GM12878 (cell line): ENCODE data around the gene MCTP2. TPM values are rescaled to one million over a fixed set of nuclear protein-coding genes. Genes with fewer than 3 reads are reported as not detected.
"Not testable (repeated sequence)": the region's sequence is repeated elsewhere in the genome, so short reads cannot be mapped to it uniquely, and the experiment has no call there.

Source experiments
- ATAC-seq: fragments of 200-7000 bp; cut with Tn5 transposase; 3 replicates; pipeline ENCODE4 v1.9.1; 2020; ENCODE audit warnings: mild to moderate bottlenecking, moderate library complexity
- BruUV-seq: library from RNA; stranded (reverse); fragments of 400-500 nt; replicated peaks from 2 replicates; lab custom pipeline; 2021; lab: Mats Ljungman, UMichigan
- CTCF ChIA-PET: fragments of 300-600 bp; sonication (Branson Sonifier 250); formaldehyde crosslinking; extraction: SDS; loops from one replicate; lab custom pipeline; 2021; ENCODE audit warnings: inconsistent platforms; lab: Yijun Ruan, JAX
- POLR2A ChIA-PET: fragments of 350-600 bp; formaldehyde crosslinking; extraction: SDS; loops from one replicate; lab custom pipeline; 2021; ENCODE audit warnings: inconsistent platforms; lab: Charles Lee
- RAD21 ChIA-PET: fragments of 300-600 bp; sonication (Branson Sonifier 250); formaldehyde crosslinking; loops from one replicate; lab custom pipeline; 2023; ENCODE audit warnings: antibody characterized with exemption; ENCODE audit not compliant: unreplicated experiment; lab: Charles Lee
- SMC1A ChIA-PET: fragments of 300-600 bp; sonication (Branson Sonifier 250); formaldehyde crosslinking; loops from one replicate; lab custom pipeline; 2023; ENCODE audit not compliant: unreplicated experiment, uncharacterized antibody; lab: Charles Lee
- DNase-seq: peaks from one replicate; pipeline ENCODE4 v3.0.0-alpha.2; 2011; ENCODE audit warnings: low read depth, low spot score
- FAIRE-seq: peaks from 3 replicates; lab custom pipeline; 2011; peaks lifted over from hg19 to GRCh38; lab: Jason Lieb, UNC
- H2AFZ ChIP-seq: 2 replicates; pipeline ENCODE4 v1.6.0; 2011; ENCODE audit warnings: low read depth, low read length, control low read depth; ENCODE audit not compliant: control insufficient read depth
- H3K27ac ChIP-seq: 2 replicates; pipeline ENCODE4 v1.5.1; 2011; ENCODE audit warnings: control low read depth; ENCODE audit not compliant: control insufficient read depth, insufficient read depth
- H3K27me3 ChIP-seq, 2 experiments: replicated peaks in 1 of 2; 2 replicates each; pipeline versions ENCODE4 v1.6.0 to v1.6.1; 2011; ENCODE audit warnings: low read length in 1 of 2; ENCODE audit not compliant: control insufficient read depth in 2 of 2, insufficient read depth in 2 of 2
- H3K36me3 ChIP-seq, 2 experiments: 2 replicates each; pipeline ENCODE4 v1.5.1; 2011; ENCODE audit warnings: low read length in 1 of 2; ENCODE audit not compliant: control insufficient read depth in 2 of 2, insufficient read depth in 2 of 2
- H3K4me1 ChIP-seq: 2 replicates; pipeline ENCODE4 v1.6.1; 2011; ENCODE audit warnings: mild to moderate bottlenecking, low read length, moderate library complexity, mixed read lengths; ENCODE audit not compliant: control insufficient read depth, insufficient read depth
- H3K4me2 ChIP-seq: 2 replicates; pipeline ENCODE4 v1.6.0; 2011; ENCODE audit warnings: control low read depth; ENCODE audit not compliant: control insufficient read depth, insufficient read depth
- H3K4me3 ChIP-seq: fragments of 200-600 bp; sonication (generic); 2 replicates; pipeline ENCODE4 v1.5.1; 2016
- H3K79me2 ChIP-seq: 2 replicates; pipeline ENCODE4 v1.6.0; 2011; ENCODE audit warnings: low read length; ENCODE audit not compliant: control insufficient read depth, insufficient read depth
- H3K9ac ChIP-seq: 2 replicates; pipeline ENCODE4 v1.8.0; 2011; ENCODE audit warnings: low read length, control low read depth, mixed read lengths; ENCODE audit not compliant: control insufficient read depth, insufficient read depth
- H3K9me3 ChIP-seq: replicated peaks from 3 replicates; pipeline ENCODE4 v1.5.1; 2011; ENCODE audit warnings: mild to moderate bottlenecking, low read length; ENCODE audit not compliant: control insufficient read depth, insufficient read depth
- H4K20me1 ChIP-seq: 2 replicates; pipeline ENCODE4 v1.6.0; 2011; ENCODE audit not compliant: control insufficient read depth, insufficient read depth
- CREM ChIP-seq: IDR thresholded peaks from 2 replicates; pipeline ENCODE4 v1.6.1; 2014; ENCODE audit warnings: antibody characterized with exemption, low read depth
- IKZF1 ChIP-seq: fragments of 450-650 bp; conservative IDR thresholded peaks from 2 replicates; pipeline ENCODE4 v1.6.1; 2017; ENCODE audit warnings: antibody characterized with exemption, mild to moderate bottlenecking
- SIN3A ChIP-seq: IDR thresholded peaks from 2 replicates; pipeline ENCODE4 v1.6.1; 2012; ENCODE audit warnings: low read depth, low read length, improper control_type of control experiment
- STAT3 ChIP-seq: IDR thresholded peaks from 2 replicates; pipeline ENCODE4 v1.6.1; 2011; ENCODE audit warnings: low read depth, low read length, improper control_type of control experiment
- WRNIP1 ChIP-seq: IDR thresholded peaks from 2 replicates; pipeline ENCODE4 v1.6.1; 2011; ENCODE audit warnings: low read depth, low read length, improper control_type of control experiment, borderline replicate concordance
- YY1 ChIP-seq: IDR thresholded peaks from 2 replicates; pipeline ENCODE4 v1.6.1; 2011; ENCODE audit warnings: low read depth, mild to moderate bottlenecking, low read length
- ZBTB40 ChIP-seq: fragments of 450-650 bp; IDR thresholded peaks from 2 replicates; pipeline ENCODE4 v1.6.1; 2016; ENCODE audit warnings: mild to moderate bottlenecking, moderate library complexity, borderline replicate concordance
- WGBS: methylation state at CpG from one replicate; pipeline ENCODE4 v1.1.6; 2016; ENCODE audit warnings: low lambda C conversion rate; ENCODE audit not compliant: insufficient replicate concordance, insufficient coverage; ENCODE audit errors: missing lambda C conversion rate; 5-methylcytosine and 5-hydroxymethylcytosine counted together
- in situ Hi-C: fragments of 300-500 bp; cut with MboI; formaldehyde crosslinking; loops from 9 replicates; pipeline ENCODE4 v1.14.3; 2018; ENCODE audit warnings: mixed read lengths
- intact Hi-C: fragments of 100-400 bp; cut with micrococcal nuclease; formaldehyde crosslinking; loops from one replicate; pipeline ENCODE4 v1.14.2; 2022; ENCODE audit not compliant: unreplicated experiment
- polyA plus RNA-seq, 11 experiments: library from polyadenylated mRNA; depleted of rRNA in 4 of 11; unstranded in 6 of 11; stranded (reverse) in 5 of 11; fragments of >200 nt; fragmentation: Nextera tagmentation in 4 of 11; fragmentation: Illumina TruSeq in 1 of 11; extraction: Ambion mirVana in 4 of 11; extraction: Trizol in 1 of 11; gene quantifications; 1 replicate in 1 of 11; 2 replicates in 10 of 11; pipeline versions ENCODE4 v1.2.1 to v1.2.3, GENCODE V29; 2011 to 2016; ENCODE audit warnings: inconsistent platforms in 2 of 11, missing spikeins in 2 of 11, low read depth in 1 of 11
- total RNA-seq, 4 experiments: library from RNA; depleted of rRNA in 3 of 4; stranded (reverse); fragments of >200 nt in 3 of 4; fragmentation: Illumina TruSeq in 1 of 4; extraction: Trizol in 1 of 4; gene quantifications; 2 replicates each; pipeline versions ENCODE4 v1.2.1 to v1.2.3, GENCODE V29; 2013 to 2021
- TF ChIP-seq, protein P1 (sequence below): fragments of 450-650 bp; IDR thresholded peaks from 2 replicates; pipeline ENCODE4 v1.6.1; 2014; ENCODE audit warnings: mild to moderate bottlenecking
- TF ChIP-seq, protein P2 (sequence below): IDR thresholded peaks from 2 replicates; pipeline ENCODE4 v1.6.1; 2011; ENCODE audit warnings: low read depth, low read length, improper control_type of control experiment, borderline replicate concordance

Gene MCTP2
- total and polyA plus RNA-seq, 10 of the 15 experiments (the other 5 are each of a cell fraction or from before 2014, with no cell fraction given) = 0.24 to 48.5 (median 0.88) TPM

DNA sequence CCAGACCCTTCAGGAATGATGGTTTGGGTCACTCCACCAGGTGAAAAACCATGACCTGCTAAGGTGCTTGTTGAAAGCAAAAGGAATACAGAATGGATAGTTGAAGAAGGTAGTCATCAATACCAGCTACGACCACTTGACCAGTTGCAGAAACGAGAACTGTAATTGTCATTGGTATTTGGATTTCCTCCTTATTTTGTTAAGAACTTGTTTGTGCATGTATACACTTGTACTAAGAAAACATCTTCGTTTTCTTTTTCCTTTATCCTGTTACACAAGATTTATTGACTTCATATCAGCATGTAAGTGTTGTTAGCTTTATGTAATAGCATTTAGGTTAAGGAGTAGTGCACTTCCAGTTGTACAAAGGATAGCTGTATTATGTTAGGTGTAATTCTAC lies 261.8 kb downstream of the MCTP2 start:
- no peak overlapping the region for H3K9ac ChIP-seq
- CTCF ChIA-PET = no interaction called here
- no peak overlapping the region for H3K4me3 ChIP-seq
- no peaks in the 10 kb centered on the region for H3K36me3 ChIP-seq
- H4K20me1 ChIP-seq = no peaks in the 10 kb centered on the region
- H3K9me3 ChIP-seq = no peaks in the 10 kb centered on the region
- no peak for DNase-seq
- no peaks in the 10 kb centered on the region for H3K79me2 ChIP-seq
- 6% methylated on average over 3 of the region's 3 CpGs for WGBS
- RAD21 ChIA-PET = no interaction called here
- in situ Hi-C loops (no loop called here), intact Hi-C loops (no loop called here)
- no peak overlapping the region for H3K27ac ChIP-seq
- no peaks in the 10 kb centered on the region for H3K4me1 ChIP-seq
- SMC1A ChIA-PET = no interaction called here
- no TSS peak for BruUV-seq
- no peak for ATAC-seq
- POLR2A ChIA-PET = no interaction called here
- no peak overlapping the region for H2AFZ ChIP-seq
- FAIRE-seq = no peak
- H3K4me2 ChIP-seq = no peak overlapping the region
- H3K27me3 ChIP-seq = no peaks in the 10 kb centered on the region
- TF ChIP-seq ZBTB40 (no peak), CREM (no peak), IKZF1 (no peak), WRNIP1 (no peak), STAT3 (no peak), SIN3A (no peak), YY1 (no peak)
- TF ChIP-seq, protein P1, sequence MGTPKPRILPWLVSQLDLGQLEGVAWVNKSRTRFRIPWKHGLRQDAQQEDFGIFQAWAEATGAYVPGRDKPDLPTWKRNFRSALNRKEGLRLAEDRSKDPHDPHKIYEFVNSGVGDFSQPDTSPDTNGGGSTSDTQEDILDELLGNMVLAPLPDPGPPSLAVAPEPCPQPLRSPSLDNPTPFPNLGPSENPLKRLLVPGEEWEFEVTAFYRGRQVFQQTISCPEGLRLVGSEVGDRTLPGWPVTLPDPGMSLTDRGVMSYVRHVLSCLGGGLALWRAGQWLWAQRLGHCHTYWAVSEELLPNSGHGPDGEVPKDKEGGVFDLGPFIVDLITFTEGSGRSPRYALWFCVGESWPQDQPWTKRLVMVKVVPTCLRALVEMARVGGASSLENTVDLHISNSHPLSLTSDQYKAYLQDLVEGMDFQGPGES = no peak
- TF ChIP-seq, protein P2, sequence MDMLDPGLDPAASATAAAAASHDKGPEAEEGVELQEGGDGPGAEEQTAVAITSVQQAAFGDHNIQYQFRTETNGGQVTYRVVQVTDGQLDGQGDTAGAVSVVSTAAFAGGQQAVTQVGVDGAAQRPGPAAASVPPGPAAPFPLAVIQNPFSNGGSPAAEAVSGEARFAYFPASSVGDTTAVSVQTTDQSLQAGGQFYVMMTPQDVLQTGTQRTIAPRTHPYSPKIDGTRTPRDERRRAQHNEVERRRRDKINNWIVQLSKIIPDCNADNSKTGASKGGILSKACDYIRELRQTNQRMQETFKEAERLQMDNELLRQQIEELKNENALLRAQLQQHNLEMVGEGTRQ = no peak

DNA sequence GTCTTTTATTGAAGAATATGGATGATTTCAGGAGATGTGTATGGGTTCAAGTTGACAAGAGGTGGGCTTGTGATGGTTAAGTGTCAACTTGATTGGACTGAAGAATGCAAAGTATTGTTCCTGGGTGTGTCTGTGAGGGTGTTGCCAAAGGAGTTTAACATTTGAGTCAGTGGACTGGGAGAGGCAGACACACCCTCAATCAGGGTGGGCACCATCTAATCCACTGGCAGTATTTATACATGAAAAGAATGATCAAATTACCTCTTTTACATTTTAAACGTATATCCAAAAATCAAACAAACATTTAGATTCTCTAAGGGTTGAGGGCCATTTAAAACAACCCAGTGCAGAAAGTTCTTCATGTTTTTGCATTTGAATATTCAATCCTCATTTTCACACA lies 262.2 kb downstream of the MCTP2 start:
- 0% methylated on average over 1 of the region's 1 CpG for WGBS
- RAD21 ChIA-PET, SMC1A ChIA-PET, H3K9me3 ChIP-seq, H3K4me1 ChIP-seq, H3K4me2 ChIP-seq, DNase-seq, H3K4me3 ChIP-seq, ATAC-seq, H4K20me1 ChIP-seq, H2AFZ ChIP-seq, H3K9ac ChIP-seq, H3K79me2 ChIP-seq, in situ Hi-C loops, FAIRE-seq, intact Hi-C loops, CTCF ChIA-PET, H3K27ac ChIP-seq, H3K36me3 ChIP-seq, H3K27me3 ChIP-seq, BruUV-seq, POLR2A ChIA-PET: not testable (repeated sequence)
